NCI-H146 treated with DMSO at 0.1 percent for 48 hours (cell line): Measurements from ENCODE around the gene ANXA2R.
"Not testable (repeated sequence)": the region's sequence is repeated elsewhere in the genome, so short reads cannot be mapped to it uniquely, and the experiment has no call there.

Experiments used
- DNase-seq: peaks from one replicate; lab custom pipeline; 2025; ENCODE audit not compliant: unreplicated experiment; lab: John Stamatoyannopoulos, UW

ANXA2R gene

DNA sequence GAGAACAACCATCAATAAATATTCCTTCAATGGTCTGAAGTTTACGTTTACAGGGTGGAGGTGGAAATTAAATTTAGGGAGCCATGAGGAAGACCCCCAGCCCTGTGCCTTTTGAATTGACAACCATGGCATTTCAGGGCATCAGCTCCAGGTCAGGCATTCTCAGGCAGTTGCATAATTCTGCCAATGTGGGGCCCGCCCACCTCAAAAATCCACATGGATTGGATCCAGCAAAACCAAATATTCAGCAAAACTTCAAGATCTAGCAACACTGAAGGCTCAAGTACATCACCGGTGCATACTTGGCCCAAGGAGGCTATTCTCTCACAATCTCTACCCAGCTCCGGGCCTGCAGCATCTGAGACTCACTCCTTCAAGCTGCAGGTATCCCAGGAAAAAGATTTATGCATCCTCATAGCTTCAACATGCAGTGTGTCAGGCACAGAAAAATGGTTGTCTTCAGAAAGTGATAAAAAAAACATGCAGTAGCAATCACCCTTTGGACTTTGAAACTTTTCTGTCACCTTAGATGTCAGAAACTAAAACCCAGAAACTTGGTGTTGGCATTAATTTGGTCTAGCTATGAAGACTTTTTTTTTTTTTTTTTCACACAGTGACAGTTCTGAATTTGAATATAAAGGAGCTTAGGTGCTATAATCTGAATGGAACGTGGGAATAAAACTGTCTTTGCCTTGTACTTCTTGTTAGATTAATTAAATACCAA is 21.4 kb upstream of the ANXA2R start:
- no peak for DNase-seq

DNA sequence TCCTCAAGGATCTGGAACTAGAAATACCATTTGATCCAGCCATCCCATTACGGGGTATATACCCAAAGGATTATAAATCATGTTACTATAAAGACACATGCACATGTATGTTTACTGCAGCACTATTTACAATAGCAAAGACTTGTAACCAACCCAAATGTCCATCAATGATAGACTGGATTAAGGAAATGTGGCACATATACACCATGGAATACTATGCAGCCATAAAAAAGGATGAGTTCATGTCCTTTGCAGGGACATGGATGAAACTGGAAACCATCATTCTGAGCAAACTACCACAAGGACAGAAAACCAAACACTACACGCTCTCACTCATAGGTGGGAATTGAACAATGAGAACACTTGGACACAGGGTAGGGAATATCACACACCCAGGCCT is 19.9 kb upstream of the ANXA2R start:
- DNase-seq: not testable (repeated sequence)

DNA sequence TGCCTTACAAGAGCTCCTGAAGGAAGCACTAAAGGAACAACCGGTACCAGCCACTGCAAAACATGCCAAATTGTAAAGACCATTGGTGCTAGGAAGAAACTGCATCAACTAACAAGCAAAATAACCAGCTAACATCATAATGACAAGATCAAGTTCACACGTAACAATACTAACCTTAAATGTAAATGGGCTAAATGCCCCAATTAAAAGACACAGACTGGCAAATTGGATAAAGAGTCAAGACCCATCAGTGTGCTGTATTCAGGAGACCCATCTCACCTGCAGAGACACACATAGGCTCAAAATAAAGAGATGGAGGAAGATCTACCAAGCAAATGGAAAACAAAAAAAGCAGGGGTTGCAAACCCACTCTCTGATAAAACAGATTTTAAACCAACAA is 15.0 kb upstream of the ANXA2R start:
- not testable (repeated sequence) for DNase-seq

DNA sequence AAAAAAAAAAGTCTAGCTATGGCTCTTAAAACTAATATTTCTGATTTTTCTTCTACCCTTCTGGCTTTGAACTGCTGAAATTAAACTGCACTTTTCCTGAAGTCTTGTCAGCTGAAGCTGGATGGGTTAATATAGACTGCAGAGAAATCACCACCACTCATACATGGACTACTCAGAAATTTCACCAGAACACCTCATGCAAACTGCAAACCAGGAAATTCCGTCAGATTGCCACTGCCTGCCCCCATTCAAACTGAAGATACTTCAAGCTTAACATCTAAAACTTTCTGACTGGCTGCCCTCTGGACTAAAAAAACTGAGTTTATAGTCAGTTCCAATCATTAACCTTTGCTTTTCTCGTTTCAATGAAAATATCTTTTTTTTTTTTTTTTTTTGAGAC is 11.6 kb upstream of the ANXA2R start:
- no peak for DNase-seq

DNA sequence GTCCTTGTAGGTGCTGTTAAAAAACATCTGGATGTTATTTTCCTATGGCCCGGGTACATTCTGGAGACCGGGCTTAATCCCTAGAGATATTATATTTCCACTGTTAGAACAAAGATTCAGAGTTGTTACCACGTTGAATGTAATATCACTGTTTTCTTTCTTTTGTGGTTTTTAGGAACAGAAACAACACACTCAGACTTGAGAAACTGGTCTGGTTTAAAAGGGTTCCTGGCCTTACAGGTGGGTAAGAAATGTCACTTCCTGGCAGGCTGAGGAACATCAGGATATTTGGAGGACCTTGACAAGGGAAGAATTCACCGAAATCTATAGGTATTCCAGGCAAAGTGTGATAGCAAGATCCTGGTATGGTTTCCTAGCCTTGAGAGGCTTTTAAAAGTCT is 10.3 kb upstream of the ANXA2R start:
- no peak for DNase-seq

DNA sequence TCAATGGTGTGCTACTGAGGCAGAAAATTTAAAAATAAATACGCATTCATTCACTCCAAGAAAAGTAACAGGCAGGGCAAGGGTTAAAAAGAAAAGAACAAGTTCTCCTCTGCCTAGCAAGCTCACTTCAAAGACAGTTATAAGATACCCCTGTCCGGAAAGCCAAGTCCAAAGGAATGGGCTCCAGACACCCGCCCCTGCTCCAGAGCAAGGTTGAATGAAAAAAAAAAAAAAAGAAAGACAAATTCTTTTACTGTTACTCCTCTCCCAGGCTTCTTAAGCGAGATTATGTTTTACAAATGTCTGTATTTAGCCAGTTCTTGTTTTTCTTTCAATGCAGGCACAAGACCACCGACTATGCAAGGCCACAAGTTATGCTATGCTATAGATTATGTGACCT is 9.1 kb upstream of the ANXA2R start:
- no peak for DNase-seq

DNA sequence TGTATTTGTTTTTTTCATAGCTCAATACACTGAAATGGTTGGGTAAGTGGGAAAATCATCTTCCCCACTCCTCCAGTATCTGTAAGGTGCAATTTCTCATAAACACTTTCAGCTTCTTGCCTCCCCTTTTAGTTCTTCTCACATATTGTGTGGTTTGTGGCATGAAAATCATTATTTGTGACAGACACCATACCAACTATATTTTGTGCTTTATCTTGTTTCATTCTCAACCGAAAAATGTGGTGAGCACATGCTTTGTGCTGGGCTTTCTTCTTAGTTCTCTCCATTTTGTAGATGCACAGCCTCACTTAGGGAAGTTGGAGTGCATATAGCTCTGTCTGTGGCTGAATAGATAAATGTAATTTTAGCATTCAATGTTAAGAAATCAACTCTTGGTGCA is 6.4 kb upstream of the ANXA2R start:
- DNase-seq: no peak

DNA sequence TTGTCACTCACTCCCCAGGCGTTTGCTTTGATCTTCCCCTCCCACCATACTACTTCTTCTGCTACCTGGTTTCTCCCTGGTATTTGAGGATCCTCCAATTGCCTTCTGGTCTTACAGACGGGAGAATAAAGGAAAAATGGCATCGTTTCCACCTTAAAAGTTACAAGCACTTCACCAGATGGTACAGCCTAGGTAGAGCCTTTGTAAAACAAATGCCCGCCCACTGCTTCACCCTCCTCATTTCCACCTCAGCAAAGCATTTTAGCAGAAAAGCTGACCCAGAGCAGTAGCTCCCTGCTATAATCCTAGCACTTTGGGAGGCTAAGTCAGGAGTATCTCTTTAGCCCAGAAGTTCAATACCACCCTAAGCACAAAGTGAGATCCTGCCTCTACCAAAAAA is 5.1 kb upstream of the ANXA2R start:
- DNase-seq: no peak

DNA sequence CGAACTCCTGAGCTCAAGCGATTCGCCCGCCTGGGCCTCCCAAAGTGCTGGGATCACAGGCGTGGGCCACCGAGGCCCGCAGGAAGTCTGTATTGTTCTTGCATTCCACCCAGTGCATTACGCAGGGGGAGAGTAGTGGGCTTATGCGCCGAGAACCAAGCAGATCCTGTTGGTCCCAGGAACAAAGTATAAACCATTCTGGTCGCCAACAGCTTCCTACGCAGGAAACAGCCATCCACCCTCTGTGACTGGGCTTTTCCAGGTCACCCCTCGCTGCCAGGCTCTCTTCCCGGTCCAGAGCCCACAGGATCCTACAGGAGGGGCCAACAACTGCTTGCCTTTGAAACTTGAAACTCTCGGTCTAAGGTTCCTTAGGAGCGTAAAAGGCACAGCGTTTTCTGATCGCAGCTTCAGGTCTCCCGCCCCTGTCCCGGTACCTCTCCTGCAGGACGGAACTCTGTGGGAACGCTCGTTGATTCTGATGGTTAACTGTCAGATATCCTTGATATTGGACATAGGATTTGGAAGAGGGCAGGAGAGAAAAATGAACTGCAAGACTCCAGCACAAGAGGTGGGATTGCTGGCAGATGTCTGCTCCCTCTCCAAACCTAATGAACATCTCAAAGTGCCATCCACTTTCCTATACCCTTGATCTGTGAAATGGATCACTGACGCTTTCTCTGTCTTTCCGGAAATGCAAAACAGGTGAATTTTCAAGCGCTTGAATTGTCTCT is 4.2 kb upstream of the ANXA2R start:
- DNase-seq: no peak

DNA sequence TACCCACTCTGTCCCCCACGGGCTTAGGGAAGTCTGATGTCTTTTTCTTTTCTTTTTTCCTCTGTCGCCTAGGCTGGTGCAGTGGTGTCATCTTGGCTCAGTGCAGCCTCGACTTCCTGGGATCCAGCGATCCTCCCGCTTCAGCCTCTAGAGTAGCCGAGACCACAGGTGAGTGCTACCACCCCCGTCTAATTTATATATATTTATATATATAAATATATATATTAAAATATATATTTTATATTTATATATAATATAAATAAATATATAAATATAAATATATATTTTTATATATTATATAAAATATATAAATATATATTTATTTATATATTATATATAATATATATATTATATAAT is 3.3 kb upstream of the ANXA2R start:
- DNase-seq: no peak

DNA sequence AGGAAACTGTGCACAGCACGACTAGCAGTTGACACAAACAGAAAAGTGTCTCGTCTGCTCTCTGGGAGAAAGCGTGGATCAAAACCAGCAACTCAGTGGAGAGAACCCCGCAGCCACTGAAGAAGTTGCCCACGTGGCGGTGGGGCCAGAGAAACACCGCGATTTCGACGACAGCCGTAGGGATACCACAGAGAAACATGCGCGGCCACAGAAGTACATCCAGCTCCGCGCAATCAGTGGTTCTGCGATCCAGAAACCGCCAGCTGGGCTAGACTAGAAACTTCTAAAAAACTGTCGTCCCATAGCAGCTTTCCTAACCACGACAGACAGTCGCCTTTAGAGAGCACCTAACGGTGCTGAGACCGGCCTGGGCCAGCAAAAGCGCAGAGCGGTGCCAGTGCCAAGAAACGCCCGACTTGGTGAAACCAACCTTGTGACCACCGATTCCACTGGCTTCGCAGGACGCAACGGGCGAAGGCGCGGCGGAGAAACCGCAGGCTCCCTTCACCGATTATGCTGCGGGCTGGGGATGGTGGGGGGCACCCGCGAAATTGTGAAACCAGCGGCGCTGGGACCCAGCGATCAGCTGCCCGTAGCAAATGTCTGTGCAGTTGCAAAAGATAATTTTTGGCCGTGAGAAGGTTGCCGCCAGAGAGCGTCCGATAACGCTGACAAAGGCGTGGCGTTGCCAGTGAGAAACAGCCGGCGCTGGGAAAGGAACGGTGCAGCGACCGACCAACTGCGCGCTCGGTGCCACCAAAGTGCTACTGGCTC is 2.7 kb upstream of the ANXA2R start:
- DNase-seq: peak; percentile 21

DNA sequence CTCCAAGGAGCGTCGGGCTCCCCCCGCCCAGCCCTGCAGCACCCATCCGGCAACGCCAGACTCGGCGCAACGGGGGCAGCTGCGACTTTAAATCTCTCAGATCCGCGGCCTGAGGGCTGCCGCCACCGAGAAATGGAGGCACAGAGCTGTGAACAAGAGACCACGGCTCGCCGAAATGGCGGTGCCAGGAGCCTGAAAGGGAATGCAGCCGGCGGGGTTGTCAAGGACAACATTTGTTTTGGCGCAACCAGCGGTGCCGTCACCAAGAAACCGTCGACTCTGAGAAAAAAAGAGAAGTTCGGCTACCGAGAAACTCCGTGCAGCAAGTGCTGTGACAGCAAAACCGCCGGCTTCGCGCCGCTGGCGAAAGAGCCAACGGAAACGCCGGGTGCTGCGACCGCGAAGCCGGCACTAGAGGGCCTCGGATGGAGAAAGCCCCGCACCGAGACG is 2.1 kb upstream of the ANXA2R start:
- DNase-seq: peak; percentile 41

DNA sequence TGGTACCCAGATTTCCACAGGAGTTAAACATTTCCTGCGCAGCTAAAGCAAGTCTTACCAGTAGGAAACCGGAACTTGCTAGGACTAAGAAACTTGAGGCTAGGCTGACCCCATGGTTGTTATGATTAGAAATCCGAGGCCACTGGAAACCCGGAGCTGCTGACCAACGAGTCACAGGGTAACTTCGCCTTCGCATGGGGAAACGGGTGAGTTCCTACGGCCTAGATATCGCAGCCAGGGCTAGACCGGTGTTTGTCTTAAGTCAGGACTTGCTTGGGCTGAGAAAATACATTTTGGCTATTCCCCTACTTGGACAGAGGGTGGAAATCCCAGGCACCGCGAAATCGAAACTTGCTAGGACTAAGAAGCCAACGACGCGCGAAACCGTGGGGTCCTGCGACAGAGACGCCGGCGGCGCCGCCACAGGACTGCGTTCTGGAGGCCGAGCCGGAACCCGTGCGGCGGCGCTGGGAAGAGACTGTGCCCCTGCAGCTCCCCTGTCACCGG is 1.6 kb upstream of the ANXA2R start:
- peak; percentile 54 for DNase-seq

DNA sequence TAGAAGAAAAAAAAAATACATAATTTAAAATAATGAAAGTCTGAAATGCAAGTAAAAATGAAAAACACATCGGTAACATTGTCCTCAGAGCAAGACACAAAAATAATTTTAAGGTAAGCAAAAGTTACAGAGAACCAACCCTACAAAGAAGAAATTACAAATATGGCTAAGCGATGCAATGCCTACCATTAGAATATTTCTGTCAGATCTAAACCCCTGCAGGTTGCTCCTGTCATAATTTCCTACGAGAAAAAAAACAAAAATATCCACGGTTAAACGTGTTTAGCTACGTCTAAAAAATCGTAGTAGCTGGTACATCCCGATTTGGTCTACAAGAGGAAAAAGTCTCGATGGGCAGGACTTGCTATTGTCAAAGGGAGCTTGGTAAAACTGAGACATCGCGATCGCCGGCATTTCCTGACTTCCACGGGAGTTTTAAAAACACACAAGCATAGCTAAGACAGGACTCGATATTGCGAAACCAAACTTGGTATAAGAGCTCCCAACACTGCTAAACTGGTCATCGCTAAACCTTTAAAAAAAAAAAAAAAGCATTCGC is 1.1 kb upstream of the ANXA2R start:
- no peak for DNase-seq

DNA sequence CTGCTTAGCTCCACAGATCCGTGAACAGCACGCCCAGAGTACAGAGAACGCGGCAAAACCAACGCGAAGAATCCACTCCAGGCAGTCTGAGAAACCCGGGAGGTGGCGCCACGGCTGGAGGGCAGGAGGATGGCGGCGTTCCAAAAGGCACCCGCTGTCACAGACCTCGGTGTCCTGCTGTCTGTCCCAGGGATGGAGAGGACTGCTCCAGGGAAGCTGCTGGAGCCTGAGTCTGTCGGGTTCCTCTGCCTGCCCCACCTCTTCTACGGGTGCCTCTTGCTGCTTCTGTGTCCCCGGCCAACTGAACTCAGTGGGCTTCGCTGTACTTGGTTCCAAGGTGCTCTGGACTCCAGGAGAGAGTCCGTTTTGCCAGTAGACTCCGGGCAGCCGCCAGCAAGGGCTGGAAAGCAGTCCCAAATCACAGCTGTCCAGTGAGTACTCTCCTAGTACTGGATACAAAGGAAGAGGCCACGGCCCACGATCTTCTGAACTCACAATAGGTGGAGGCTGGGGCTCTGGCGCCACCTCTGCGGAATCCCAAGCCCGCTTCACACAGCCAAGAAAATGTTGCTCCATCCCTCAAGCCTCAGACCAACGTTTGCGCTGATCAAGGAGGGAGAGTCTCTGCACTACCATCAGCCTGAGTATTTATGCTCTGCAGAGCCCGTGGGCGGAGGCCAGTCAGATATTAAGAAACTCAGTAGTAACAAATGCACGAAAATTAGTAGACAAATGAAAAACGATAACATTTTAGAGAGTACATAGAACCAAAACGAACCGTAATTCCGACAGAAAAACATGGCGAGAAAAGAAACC is 440 bp downstream of the ANXA2R start:
- no peak for DNase-seq

DNA sequence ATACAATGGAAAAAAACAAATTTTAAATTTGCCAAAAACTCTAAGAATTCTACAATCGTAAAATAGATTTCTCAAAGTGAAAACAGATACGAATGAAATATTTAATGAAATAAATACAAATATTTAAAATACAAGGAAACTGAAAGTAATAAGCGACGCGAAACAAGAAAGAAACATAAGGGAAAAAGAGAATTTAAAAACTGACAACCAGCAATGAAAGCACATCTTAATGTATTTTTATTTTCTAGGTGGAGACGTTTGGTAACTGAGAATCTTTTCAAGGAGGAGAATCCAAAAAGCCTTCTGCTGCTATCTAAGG is 1.0 kb downstream of the ANXA2R start:
- DNase-seq: no peak

DNA sequence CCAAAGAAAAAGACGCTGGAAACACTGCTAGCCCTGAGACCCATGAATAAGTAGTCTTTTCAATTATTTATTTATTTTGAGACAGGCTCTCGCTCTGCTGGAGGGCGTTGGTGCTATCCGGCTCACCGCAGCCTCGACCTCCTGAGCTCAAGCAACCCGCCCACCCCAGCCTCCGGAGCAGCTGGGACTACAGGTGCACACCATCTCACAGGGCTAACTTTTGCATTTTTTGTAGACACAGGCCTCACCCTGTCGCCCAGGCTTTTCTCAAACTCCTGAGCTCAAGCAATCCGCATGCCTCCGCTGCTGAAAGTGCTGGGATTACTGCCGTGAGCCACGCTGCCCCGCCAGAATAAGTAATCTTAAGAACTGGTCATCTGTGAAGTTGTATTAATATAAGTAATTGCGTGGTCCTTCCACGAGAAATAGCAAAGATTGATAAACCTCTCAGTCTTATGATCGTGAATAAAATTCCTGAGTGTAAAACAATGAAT is 1.6 kb downstream of the ANXA2R start:
- no peak for DNase-seq

DNA sequence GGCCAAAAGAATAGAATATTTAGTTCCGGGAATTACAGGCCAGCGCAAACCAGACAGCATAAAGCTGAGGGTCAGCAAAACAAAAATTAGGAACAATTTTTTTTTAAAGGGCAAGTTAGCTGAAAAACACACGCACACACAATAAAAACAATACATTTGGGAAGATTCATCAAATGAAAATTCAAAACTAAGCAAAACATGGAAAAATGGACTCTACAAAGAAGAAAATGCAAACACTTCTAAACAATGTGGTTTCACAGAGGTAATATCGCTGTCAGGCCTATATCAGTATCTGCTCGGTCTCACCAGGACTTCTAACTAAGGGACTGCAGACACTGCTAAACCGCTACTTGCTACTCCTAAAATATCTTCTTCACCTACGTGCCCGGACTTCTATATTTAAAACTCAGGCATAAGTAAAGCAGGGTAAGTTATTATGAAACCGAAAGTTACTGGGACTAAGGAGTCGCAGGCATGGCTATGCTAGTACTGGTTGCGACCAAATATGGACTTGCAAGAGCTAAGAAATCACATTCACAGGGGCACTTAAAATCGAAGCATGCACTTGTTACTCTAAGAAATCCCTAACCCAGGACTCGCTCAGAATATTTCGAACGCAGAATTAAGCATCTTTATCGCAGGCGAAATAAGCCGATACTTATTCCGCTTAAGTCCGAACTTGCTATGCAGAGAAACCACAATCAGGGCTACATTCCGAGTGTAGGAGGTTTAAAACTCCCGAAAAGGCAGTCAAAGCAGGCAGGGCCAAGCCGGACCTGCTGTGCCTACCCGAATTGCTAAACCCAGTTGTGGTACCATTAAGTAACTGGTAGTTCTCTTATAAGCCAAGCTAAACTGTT is 2.3 kb downstream of the ANXA2R start:
- no peak for DNase-seq

DNA sequence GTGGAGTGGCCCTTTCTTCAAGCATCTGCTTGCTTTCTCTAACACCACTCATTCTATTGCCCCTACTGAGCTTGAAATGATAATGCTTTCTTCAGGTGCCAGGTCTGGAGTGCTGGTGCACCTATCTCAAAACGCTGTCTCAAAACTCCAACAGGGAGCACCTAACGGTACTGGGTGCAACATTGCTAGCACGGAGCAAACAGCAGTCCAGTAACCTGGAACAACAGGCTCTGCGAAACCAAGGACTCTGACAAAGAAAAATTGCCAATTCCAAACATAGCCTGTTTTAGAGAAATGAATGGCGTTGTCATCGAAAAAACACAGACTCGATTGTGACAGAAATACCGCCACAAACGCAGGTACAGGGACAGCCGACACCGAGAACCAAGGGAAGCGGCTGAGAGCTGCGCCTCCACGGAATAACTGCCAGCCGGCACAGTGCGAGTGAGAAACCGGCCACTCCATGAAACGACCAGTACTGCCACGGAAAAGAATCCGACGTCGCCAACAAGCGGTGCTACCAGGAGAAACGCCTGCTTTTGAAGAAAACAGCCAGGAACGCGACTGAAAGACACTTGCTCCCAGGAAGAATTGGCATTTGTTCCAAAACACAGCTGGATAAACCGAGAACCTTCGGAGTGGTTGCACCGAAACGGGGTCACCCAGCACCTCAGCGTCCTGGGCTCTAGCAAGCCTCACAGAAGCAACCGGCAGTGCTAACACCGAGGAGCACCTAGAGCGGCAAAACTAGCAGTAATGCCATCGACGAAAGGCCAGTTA is 3.1 kb downstream of the ANXA2R start:
- no peak for DNase-seq
